Mesothelial cell of epicardium (in vitro differentiated cells): Measurements from ENCODE around the gene ERO1A. TPM values are rescaled to one million over a fixed set of nuclear protein-coding genes. Genes with fewer than 3 reads are reported as not detected.

Experiments used
- DNase-seq, 2 experiments: peaks; one replicate each; pipeline ENCODE4 v3.0.0; 2021; ENCODE audit warnings: low spot score in 2 of 2; ENCODE audit not compliant: unreplicated experiment in 2 of 2
- H3K27ac Mint-ChIP-seq: 2 replicates; pipeline ENCODE4 v1.8.0; 2021; ENCODE audit warnings: mixed read lengths
- H3K27me3 Mint-ChIP-seq: 2 replicates; pipeline ENCODE4 v1.8.0; 2021; ENCODE audit warnings: low read depth, mixed read lengths
- H3K36me3 Mint-ChIP-seq: 2 replicates; pipeline ENCODE4 v1.8.0; 2021; ENCODE audit warnings: mixed read lengths
- H3K4me1 Mint-ChIP-seq: 2 replicates; pipeline ENCODE4 v1.8.0; 2021; ENCODE audit warnings: mixed read lengths
- H3K4me3 Mint-ChIP-seq: 2 replicates; pipeline ENCODE4 v1.8.0; 2021; ENCODE audit warnings: mild to moderate bottlenecking, moderate library complexity, mixed read lengths
- H3K9me3 Mint-ChIP-seq: 2 replicates; pipeline ENCODE4 v1.8.0; 2021; ENCODE audit warnings: mixed read lengths
- CTCF ChIP-seq: fragments of 200-600 bp; sonication (generic); IDR thresholded peaks from one replicate; pipeline ENCODE4 v1.5.0; 2021; ENCODE audit warnings: antibody characterized with exemption; ENCODE audit not compliant: unreplicated experiment
- total RNA-seq: library from RNA; stranded (reverse); gene quantifications from 3 replicates; pipeline ENCODE4 v1.2.1, GENCODE V29; 2021

ERO1A gene
- total RNA-seq, 1 donor from 2014 or later = 42.7 TPM

DNA sequence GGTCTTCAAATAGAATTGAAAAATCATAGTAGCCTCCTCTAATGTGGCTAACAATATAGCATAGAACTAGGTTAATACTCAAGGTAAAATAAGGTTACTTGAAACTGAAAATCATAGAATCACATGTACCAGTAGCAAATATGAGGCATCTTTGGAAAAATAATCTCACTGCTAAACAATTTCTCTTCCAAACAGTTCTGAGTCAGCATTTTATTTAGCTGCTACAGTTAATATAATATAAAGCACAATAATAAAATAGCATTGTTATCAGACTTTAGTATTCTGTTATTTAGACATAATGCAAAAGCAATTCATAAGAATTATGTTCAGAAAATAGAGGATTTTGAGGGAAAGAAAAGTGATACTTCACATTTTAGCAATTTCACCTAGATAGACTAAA is 35.0 kb downstream of the ERO1A start:
- H3K36me3 Mint-ChIP-seq = peaks cover 19% of the 10 kb centered on the region
- no peaks in the 10 kb centered on the region for H3K27me3 Mint-ChIP-seq
- H3K27ac Mint-ChIP-seq = no peak overlapping the region
- no peaks in the 10 kb centered on the region for H3K4me1 Mint-ChIP-seq
- H3K9me3 Mint-ChIP-seq = no peaks in the 10 kb centered on the region
- TF ChIP-seq CTCF = no peak
- no peak for DNase-seq
- H3K4me3 Mint-ChIP-seq = no peak overlapping the region

GRCh38 chr14:52656905-52657304 is 38.5 kb downstream of the ERO1A start:
- no peak for TF ChIP-seq CTCF
- peaks cover 22% of the 10 kb centered on the region for H3K36me3 Mint-ChIP-seq
- no peaks in the 10 kb centered on the region for H3K27me3 Mint-ChIP-seq
- H3K4me1 Mint-ChIP-seq = no peaks in the 10 kb centered on the region
- H3K27ac Mint-ChIP-seq = no peak overlapping the region
- no peak for DNase-seq
- H3K9me3 Mint-ChIP-seq = no peaks in the 10 kb centered on the region
- no peak overlapping the region for H3K4me3 Mint-ChIP-seq

DNA sequence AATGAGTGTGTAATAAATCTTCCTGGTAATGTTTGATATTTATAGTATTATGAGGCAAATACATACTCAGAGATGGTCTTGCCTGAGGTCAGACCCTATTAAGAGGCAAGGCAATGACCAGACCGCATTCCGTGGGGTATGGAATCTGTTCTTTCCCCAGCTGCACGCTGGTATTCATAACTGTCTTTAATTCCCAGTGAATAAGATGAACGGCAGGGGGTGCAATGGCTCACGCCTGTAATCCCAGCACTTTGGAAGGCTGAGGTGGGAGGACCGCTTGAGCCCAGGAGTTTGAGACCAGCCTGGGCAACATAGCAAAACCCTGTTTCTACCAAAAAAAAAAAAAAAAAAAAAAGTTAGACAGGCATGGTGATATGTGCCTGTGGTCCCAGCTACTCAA is 44.6 kb downstream of the ERO1A start:
- H3K4me1 Mint-ChIP-seq = no peaks in the 10 kb centered on the region
- DNase-seq = no peak
- H3K4me3 Mint-ChIP-seq = no peak overlapping the region
- no peaks in the 10 kb centered on the region for H3K27me3 Mint-ChIP-seq
- H3K36me3 Mint-ChIP-seq = peaks cover 24% of the 10 kb centered on the region
- no peaks in the 10 kb centered on the region for H3K9me3 Mint-ChIP-seq
- no peak for TF ChIP-seq CTCF
- no peak overlapping the region for H3K27ac Mint-ChIP-seq

DNA sequence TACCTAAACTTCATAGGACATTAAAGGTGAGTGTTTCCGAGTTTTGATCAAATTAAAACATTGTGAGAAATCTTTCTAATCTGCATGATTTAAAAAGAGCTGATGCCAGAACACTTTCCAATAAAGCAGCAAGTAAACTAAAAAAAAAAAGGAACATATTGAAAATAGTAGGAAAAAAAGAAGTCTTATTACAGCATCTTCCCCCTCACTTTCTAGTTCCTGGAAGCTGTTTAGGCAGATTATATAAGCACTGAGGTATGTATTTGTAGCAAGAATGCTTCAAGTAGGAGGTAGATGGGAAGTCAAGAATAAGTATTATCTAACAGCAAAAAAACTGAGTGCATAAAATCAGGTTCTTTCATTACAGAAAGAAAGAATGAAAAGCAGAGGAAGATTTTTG is 45.8 kb downstream of the ERO1A start:
- no peak for DNase-seq
- Mint-ChIP-seq H3K36me3 (peaks cover 21% of the 10 kb centered on the region), H3K27ac (no peak overlapping the region), H3K27me3 (no peaks in the 10 kb centered on the region), H3K4me1 (no peaks in the 10 kb centered on the region), H3K9me3 (no peaks in the 10 kb centered on the region), H3K4me3 (no peak overlapping the region)
- no peak for TF ChIP-seq CTCF

- H3K27ac Mint-ChIP-seq = no peak overlapping the region
- no peaks in the 10 kb centered on the region for H3K27me3 Mint-ChIP-seq
- no peaks in the 10 kb centered on the region for H3K4me1 Mint-ChIP-seq
- no peak overlapping the region for H3K4me3 Mint-ChIP-seq
- no peak for TF ChIP-seq CTCF
- peaks cover 16% of the 10 kb centered on the region for H3K9me3 Mint-ChIP-seq
- peaks cover 31% of the 10 kb centered on the region for H3K36me3 Mint-ChIP-seq
- DNase-seq = no peak
Measured at GRCh38 chr14:52641745-52642144, 53.6 kb downstream of the ERO1A start.

DNA sequence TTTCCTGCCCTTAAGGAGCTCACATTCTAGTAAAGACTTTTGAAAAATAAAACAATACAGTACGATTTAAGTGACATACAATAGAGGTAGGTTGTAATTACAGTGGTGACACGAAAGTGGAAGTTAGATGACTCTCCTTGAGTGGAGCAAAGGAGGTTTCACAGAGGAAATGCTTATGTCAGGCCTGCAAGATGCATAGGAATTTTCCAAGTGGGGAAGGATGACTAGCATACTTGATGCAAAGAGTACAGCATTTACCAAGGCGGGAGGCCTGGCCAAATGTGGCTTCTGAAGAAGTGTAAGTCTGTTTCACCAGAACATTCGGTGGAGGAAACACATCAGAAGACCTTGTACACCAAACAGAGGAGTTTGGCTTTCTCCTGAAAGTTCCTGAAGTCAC is 55.2 kb downstream of the ERO1A start:
- no peak overlapping the region for H3K4me3 Mint-ChIP-seq
- peaks cover 23% of the 10 kb centered on the region for H3K36me3 Mint-ChIP-seq
- H3K9me3 Mint-ChIP-seq = peaks cover 16% of the 10 kb centered on the region
- TF ChIP-seq CTCF = no peak
- DNase-seq = no peak
- H3K27ac Mint-ChIP-seq = no peak overlapping the region
- no peaks in the 10 kb centered on the region for H3K27me3 Mint-ChIP-seq
- no peaks in the 10 kb centered on the region for H3K4me1 Mint-ChIP-seq
